Measurements from ENCODE around the gene VSIG2.

Gene VSIG2

DNA sequence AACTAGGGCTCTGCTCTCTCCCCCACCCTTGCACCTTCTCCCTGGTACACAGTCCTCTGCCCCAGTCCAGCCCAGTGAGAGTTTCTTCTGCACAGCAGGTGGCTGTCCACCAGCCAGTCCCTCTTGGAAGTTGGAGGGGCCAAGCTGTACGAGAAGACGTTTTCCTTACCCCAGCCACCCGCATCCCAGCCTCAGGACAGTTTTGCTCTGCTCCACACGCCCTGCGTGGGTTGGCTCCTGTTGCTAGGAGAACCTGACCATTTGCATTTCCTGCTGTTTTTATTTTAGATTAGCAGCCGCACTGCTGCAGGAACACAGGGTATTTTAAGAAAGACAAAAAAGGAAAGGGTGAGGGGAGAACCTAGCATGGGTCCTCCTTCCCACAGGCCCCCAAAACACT, 29.9 kb downstream of the VSIG2 start:
- DNase-seq (ENCODE audit: low read depth), result no peak

DNA sequence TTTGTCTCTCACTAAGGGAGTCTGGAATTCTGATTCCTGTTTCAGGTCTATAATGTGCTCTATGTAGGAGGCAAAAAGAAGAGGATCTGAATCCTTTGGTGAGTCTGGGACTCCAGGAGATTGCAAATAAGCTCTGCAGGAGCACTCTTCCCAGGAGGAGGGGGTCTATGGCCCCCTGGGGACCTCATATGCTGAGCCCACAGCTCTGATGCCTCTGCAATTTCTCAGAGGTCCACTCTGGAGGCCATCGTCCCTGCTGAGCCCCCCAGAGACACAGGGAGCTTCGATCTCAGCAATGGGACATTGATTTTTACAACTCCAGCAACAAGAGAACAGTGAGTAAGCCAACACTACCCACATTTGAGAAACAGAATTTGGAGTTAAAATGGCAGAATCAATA, 32.5 kb downstream of the VSIG2 start:
- no peak for DNase-seq (ENCODE audit: low read depth)

GRCh38 chr11:124718801-124719200, 33.3 kb downstream of the VSIG2 start:
- DNase-seq (ENCODE audit: low read depth), result no peak

DNA sequence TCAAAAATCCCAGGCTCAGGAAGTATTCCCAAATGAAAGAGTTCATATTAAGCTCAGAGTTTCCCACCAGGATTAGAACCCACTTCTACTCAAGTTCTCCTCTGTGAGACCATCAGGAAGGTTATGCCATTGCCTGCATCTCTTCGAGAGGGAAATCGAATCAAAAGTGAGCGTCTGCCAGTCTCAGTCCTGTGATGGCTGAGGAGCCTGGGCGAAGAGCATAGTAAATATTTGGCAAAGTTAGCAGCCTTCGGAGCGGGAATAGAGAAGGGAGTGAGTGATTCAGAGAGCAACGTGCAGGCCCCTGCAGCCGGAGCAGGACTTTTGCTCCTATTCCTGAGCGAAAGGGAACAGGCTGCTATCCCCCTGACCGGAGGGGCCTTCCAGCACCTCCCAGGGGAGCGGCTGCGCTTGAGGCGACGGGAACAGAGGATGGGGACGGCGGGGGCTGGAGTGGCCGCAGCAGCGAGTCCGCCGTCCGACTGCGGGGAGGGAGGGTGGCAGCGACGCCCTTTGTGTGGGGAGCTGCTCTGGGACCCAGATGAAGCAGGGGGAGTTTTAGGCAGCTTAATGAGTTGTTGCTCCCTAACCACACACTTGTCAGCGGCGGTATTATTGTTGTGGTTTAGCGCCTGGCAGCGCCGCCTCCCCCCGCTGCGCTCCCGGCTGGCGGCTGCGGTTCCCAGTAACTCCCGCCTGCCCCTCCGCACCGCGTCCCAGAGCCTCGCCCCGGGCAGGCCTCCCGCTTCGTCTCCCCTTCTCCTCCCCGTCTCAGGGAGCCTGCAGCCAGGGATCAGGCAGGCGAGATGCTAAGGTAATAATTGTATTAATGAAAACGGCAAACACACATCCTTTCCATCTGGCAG, 34.0 kb downstream of the VSIG2 start:
- DNase-seq (ENCODE audit: low read depth), result no peak

DNA sequence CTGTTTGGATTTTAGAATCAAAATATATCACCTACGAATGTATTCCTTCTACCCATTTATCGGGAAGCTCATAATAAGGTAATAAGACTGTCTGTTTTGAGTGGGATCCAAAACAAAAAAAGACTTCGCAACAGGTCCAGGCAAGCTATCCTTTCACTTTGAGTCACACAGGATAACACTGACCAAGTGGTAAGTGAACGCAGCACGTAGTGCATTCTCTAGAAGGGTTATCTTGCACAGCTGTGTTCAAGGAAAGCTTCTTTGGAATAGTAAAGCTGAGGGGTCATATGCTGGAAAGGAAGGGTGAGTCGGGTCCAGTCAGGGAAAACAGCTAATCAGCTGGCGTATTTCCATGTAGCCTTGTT, 34.7 kb downstream of the VSIG2 start:
- no peak for DNase-seq (ENCODE audit: low read depth)

DNA sequence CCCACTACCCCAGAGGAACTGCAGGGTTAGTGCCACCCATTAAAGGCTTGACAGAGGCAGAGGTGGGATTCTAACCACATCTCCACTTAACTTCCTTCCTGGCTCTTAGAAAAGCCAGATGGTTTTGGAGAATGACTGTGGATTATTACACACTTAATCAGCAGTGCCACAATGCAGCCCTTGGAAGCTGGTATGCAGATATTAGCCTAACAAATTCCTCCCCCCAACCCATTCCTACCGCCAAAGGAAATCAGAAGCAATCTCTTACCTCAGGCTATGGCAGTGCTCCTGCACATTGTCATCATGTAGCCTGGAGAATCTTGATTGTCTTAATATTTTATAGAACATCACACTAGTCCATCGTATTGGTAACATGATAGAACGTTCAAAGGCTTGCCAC, 35.5 kb downstream of the VSIG2 start:
- no peak for DNase-seq (ENCODE audit: low read depth)

GRCh38 chr11:124712392-124712791, 39.7 kb downstream of the VSIG2 start:
- no peak for DNase-seq (ENCODE audit: low read depth)

GRCh38 chr11:124707829-124708228, 44.2 kb downstream of the VSIG2 start:
- DNase-seq (ENCODE audit: low read depth), result no peak

DNA sequence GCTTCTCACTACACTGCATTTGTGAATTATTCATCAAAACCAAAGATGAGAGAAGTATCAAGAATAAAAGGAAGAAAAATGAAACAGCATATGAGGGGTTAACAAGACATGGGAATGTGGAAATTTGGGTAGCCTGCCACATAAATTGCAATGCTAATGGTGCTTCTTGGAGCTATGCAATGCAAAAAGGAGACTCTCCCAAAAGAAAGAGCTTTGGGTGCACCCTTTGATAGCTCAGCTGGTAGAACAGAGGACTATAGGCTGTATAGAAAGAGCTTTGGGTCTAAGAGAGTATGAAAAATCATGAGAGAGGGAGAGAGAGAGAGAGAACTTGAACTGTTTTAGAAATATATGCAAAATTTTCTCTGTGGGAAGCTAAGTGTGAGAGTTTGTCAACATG, 52.0 kb downstream of the VSIG2 start:
- no peak for DNase-seq (ENCODE audit: low read depth)

- no peak for DNase-seq (ENCODE audit: low read depth)
Measured at GRCh38 chr11:124699547-124699946, 52.5 kb downstream of the VSIG2 start.
